ENCODE data around the gene SH3PXD2B.

GRCh38 chr5:172417130-172417841 is 37.0 kb downstream of the SH3PXD2B start:
- TF ChIP-seq CTCF (IDR thresholded peaks at IDR 0.05 in 2 of 3, conservative IDR thresholded peaks at IDR 0.05 in 1 of 3; ENCODE audit: borderline replicate concordance in 1 of 3, insufficient read depth in 1 of 3, low read depth in 2 of 3, low read length in 2 of 3) = no peak
- no peak for TF ChIP-seq ELF1 (IDR thresholded peaks at IDR 0.05; ENCODE audit: borderline replicate concordance, low read depth)
- TF ChIP-seq ZBTB33 (IDR thresholded peaks at IDR 0.05; ENCODE audit: extremely low read depth, insufficient replicate concordance, low read length) = no peak
- no peak for TF ChIP-seq POLR2AphosphoS5 (IDR thresholded peaks at IDR 0.05; ENCODE audit: low read depth, low read length)
- no peak for TF ChIP-seq REST (IDR thresholded peaks at IDR 0.05; ENCODE audit: low read depth)

Data from HCT116 (cell line).